Endothelial cell (in vitro differentiated cells): Measurements from ENCODE around the gene NKX2-2. TPM values are rescaled to one million over a fixed set of nuclear protein-coding genes. Genes with fewer than 3 reads are reported as not detected.

Experiments used
- DNase-seq: peaks from one replicate; pipeline ENCODE4 v3.0.0; 2021; ENCODE audit warnings: low spot score
- H3K27ac Mint-ChIP-seq: one replicate; pipeline ENCODE4 v1.8.0; 2021; ENCODE audit warnings: mixed read lengths, inconsistent platforms; ENCODE audit not compliant: unreplicated experiment
- H3K27me3 Mint-ChIP-seq: one replicate; pipeline ENCODE4 v1.8.0; 2021; ENCODE audit warnings: mild to moderate bottlenecking, moderate library complexity, mixed read lengths, inconsistent platforms; ENCODE audit not compliant: unreplicated experiment
- H3K36me3 Mint-ChIP-seq: one replicate; pipeline ENCODE4 v1.8.0; 2021; ENCODE audit warnings: mild to moderate bottlenecking, low read depth, mixed read lengths, inconsistent platforms; ENCODE audit not compliant: unreplicated experiment
- H3K4me1 Mint-ChIP-seq: one replicate; pipeline ENCODE4 v1.8.0; 2021; ENCODE audit warnings: mild to moderate bottlenecking, mixed read lengths, inconsistent platforms; ENCODE audit not compliant: unreplicated experiment
- H3K4me3 Mint-ChIP-seq: one replicate; pipeline ENCODE4 v1.8.0; 2021; ENCODE audit warnings: mild to moderate bottlenecking, mixed read lengths, inconsistent platforms; ENCODE audit not compliant: unreplicated experiment
- H3K9me3 Mint-ChIP-seq: one replicate; pipeline ENCODE4 v1.8.0; 2021; ENCODE audit warnings: mixed read lengths, inconsistent platforms; ENCODE audit not compliant: unreplicated experiment
- total RNA-seq: library from RNA; stranded (reverse); fragmentation: NEBNext Ultra II Directional; extraction: Animal tissue kit (Norgen Biotek cat#: 25700); gene quantifications from one replicate; pipeline ENCODE4 v1.2.1, GENCODE V29; 2021; ENCODE audit not compliant: unreplicated experiment
- TF ChIP-seq, protein P1 (sequence below): fragments of 200-600 bp; sonication (generic); IDR thresholded peaks from one replicate; pipeline ENCODE4 v1.5.0; 2021; ENCODE audit warnings: antibody characterized with exemption; ENCODE audit not compliant: unreplicated experiment

Gene NKX2-2
- total RNA-seq, 1 donor from 2014 or later = 0.82 TPM

DNA sequence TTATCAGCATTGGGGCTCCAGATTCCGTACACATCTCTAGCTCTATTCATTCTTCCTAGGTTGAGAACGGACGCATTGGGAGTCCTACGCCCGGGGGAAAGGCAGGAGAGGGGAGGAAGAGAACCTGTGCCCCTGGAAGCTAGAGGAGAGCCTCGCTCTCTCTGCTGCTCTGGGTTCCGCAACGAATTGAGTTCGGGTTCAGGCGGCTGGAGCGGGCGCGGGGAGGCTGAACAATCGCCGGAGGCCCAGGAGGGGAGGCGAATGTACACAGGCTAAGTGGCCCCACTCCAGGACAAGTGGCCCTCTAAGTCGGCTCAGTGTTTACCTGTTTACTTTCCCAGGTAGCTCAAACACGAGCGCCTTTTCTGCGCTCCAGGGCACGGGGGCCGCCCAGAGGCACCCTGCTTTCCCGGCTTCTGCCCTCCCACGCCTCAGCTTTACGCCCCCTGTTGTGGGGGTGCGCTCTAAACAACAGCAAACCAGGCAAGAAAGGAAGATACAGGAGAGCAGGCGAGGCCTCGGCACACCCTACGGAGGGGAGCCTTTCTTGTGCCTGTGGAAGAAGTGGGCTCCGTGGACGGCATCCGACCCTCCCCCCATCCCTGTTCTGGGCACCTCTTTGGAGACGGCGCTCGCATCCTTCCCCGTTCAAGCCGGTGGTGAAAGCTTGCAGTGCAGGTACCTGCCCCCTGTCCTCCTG, 4.6 kb upstream of the NKX2-2 start:
- TF ChIP-seq, protein P1, sequence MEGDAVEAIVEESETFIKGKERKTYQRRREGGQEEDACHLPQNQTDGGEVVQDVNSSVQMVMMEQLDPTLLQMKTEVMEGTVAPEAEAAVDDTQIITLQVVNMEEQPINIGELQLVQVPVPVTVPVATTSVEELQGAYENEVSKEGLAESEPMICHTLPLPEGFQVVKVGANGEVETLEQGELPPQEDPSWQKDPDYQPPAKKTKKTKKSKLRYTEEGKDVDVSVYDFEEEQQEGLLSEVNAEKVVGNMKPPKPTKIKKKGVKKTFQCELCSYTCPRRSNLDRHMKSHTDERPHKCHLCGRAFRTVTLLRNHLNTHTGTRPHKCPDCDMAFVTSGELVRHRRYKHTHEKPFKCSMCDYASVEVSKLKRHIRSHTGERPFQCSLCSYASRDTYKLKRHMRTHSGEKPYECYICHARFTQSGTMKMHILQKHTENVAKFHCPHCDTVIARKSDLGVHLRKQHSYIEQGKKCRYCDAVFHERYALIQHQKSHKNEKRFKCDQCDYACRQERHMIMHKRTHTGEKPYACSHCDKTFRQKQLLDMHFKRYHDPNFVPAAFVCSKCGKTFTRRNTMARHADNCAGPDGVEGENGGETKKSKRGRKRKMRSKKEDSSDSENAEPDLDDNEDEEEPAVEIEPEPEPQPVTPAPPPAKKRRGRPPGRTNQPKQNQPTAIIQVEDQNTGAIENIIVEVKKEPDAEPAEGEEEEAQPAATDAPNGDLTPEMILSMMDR = no peak
- peaks cover 52% of the 10 kb centered on the region for H3K4me1 Mint-ChIP-seq
- no peaks in the 10 kb centered on the region for H3K9me3 Mint-ChIP-seq
- peaks cover 46% of the 10 kb centered on the region for H3K27me3 Mint-ChIP-seq
- H3K36me3 Mint-ChIP-seq = no peaks in the 10 kb centered on the region
- H3K4me3 Mint-ChIP-seq = no peak overlapping the region
- H3K27ac Mint-ChIP-seq = no peak overlapping the region
- DNase-seq = no peak

DNA sequence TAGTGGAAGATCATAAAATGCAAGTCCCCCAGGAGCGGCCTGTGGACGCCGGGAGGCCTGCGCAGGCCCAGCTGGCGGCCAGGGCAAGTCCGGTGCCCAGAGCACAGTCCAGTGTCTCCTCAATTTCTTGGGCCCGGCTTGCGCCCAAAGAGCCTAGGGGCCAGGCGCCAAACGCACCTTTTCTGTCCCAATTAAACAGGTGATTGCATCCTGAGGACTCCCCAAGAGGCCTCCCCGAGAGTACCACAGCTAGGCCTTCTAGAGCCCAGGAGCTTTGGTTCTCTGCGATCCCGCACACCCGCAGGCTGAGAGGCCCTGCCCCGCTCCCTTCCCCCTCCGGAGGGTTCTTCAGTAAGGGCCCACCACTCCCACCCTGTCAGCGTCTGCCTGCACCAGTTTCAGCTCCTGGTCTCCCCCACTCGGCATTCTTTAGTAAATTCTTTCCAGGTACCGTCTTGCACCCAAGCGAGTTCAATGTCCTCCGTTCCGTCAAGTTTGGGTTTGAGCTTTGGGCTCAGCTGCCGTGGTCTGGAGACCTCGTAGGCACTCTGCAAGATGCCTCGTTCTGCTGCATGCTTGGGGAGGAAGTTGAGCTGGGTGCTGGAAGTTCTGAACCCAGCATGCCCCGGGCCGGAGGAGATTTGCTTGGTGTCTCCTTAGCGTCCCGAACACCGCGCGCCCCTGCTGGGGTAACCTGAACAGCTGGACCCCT, 3.9 kb upstream of the NKX2-2 start:
- Mint-ChIP-seq H3K9me3 (no peaks in the 10 kb centered on the region), H3K4me1 (peaks cover 46% of the 10 kb centered on the region), H3K27me3 (peaks cover 41% of the 10 kb centered on the region), H3K36me3 (no peaks in the 10 kb centered on the region), H3K4me3 (no peak overlapping the region), H3K27ac (no peak overlapping the region)
- TF ChIP-seq, protein P1 = no peak
- DNase-seq = no peak

DNA sequence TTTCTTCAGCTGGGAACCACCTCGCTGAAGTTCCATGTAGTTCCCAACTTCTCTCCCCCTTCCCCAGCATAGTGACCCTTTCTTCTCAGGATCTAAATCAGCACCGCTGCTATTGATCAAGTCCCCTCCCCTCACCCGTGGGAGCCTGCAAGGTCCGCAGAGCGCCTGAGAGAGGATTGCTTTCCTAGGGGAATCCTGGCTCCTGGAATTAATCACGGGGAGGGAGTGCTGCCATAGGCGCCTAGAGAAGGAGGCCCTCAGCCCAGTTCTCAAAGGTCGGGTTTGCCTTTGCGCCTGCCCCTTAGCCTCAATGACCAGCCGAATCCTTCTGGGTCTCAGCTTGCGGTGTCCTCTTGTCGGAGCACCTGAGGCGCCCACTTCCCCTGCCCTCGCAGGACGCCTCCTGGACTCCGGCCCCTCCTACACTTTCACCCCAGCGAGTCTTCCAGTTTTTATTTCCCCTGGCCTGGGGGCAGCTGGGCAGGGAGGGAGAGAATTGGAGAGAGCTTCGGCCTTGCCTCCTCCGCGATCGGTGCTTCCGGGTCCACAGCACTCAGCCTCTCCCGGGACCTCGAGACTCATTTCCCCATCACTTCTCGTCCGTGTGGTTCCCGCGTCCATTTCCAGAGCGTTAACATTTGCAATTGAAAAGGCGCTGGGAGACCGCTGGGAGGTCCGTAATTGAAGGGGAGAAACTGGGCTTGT, 3.1 kb upstream of the NKX2-2 start:
- Mint-ChIP-seq H3K27ac (no peak overlapping the region), H3K36me3 (no peaks in the 10 kb centered on the region), H3K4me3 (no peak overlapping the region), H3K27me3 (peaks cover 43% of the 10 kb centered on the region), H3K4me1 (peaks cover 46% of the 10 kb centered on the region), H3K9me3 (no peaks in the 10 kb centered on the region)
- TF ChIP-seq, protein P1 = no peak
- no peak for DNase-seq

DNA sequence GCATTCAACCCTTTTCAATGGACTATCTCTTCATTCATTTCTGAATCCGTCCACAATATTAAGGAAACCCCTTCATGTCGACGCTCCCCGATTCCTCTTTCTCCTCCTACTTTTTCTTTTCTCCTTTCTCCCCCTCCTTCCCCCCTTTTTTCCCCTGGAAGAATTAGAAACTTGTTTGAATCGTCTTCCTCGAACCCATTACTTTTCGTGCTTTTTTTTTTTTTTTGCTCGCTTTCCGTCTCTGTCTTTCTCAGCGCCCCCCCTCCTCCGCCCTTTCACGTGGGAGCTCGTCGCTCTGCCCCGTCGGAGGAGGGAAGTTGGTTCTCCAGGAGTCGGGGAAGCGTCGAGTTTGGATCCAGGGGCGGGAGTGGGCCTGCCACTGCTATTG, 2.3 kb upstream of the NKX2-2 start:
- TF ChIP-seq, protein P1 = no peak
- peak overlapping the region; percentile 79 for H3K4me3 Mint-ChIP-seq

More for the DNA sequence above, 2.3 kb upstream of the NKX2-2 start:
- Mint-ChIP-seq H3K27me3 (peaks cover 45% of the 10 kb centered on the region), H3K9me3 (no peaks in the 10 kb centered on the region), H3K27ac (no peak overlapping the region), H3K4me1 (peaks cover 47% of the 10 kb centered on the region), H3K36me3 (no peaks in the 10 kb centered on the region)
- DNase-seq = no peak
